Measurements from ENCODE around the gene OTUB1.

DNA sequence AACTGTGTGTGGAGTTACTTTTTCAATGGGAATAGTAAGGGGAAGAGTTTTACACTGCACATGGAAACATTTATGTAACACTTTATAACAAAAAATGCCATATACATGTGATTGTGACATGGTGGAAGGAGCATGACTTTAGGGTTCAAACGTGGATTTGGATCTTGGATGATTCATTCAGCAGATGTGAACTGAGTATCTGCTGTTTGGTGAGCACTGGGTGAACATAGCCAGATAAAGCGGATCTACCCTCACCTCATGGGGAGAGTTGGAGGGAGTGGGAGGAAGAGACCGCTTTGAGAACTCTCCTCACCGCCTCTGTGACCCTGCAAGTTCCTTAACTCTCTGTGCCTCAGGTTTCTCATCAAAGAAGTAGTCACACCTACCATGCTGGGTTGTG is 44.3 kb upstream of the OTUB1 start:
- TF ChIP-seq, protein P1, sequence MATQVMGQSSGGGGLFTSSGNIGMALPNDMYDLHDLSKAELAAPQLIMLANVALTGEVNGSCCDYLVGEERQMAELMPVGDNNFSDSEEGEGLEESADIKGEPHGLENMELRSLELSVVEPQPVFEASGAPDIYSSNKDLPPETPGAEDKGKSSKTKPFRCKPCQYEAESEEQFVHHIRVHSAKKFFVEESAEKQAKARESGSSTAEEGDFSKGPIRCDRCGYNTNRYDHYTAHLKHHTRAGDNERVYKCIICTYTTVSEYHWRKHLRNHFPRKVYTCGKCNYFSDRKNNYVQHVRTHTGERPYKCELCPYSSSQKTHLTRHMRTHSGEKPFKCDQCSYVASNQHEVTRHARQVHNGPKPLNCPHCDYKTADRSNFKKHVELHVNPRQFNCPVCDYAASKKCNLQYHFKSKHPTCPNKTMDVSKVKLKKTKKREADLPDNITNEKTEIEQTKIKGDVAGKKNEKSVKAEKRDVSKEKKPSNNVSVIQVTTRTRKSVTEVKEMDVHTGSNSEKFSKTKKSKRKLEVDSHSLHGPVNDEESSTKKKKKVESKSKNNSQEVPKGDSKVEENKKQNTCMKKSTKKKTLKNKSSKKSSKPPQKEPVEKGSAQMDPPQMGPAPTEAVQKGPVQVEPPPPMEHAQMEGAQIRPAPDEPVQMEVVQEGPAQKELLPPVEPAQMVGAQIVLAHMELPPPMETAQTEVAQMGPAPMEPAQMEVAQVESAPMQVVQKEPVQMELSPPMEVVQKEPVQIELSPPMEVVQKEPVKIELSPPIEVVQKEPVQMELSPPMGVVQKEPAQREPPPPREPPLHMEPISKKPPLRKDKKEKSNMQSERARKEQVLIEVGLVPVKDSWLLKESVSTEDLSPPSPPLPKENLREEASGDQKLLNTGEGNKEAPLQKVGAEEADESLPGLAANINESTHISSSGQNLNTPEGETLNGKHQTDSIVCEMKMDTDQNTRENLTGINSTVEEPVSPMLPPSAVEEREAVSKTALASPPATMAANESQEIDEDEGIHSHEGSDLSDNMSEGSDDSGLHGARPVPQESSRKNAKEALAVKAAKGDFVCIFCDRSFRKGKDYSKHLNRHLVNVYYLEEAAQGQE (IDR thresholded peaks at IDR 0.05; ENCODE audit: low read depth) = no peak
- TF ChIP-seq, protein P2, sequence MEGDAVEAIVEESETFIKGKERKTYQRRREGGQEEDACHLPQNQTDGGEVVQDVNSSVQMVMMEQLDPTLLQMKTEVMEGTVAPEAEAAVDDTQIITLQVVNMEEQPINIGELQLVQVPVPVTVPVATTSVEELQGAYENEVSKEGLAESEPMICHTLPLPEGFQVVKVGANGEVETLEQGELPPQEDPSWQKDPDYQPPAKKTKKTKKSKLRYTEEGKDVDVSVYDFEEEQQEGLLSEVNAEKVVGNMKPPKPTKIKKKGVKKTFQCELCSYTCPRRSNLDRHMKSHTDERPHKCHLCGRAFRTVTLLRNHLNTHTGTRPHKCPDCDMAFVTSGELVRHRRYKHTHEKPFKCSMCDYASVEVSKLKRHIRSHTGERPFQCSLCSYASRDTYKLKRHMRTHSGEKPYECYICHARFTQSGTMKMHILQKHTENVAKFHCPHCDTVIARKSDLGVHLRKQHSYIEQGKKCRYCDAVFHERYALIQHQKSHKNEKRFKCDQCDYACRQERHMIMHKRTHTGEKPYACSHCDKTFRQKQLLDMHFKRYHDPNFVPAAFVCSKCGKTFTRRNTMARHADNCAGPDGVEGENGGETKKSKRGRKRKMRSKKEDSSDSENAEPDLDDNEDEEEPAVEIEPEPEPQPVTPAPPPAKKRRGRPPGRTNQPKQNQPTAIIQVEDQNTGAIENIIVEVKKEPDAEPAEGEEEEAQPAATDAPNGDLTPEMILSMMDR (IDR thresholded peaks at IDR 0.05 in 2 of 3, conservative IDR thresholded peaks at IDR 0.05 in 1 of 3; ENCODE audit: borderline replicate concordance in 1 of 3, insufficient read depth in 1 of 3, low read depth in 2 of 3, low read length in 2 of 3) = no peak
- TF ChIP-seq POLR2A (IDR thresholded peaks at IDR 0.05; ENCODE audit: borderline replicate concordance, extremely low read depth, insufficient read depth, insufficient read length) (no peak), TCF7L2 (IDR thresholded peaks at IDR 0.05; ENCODE audit: borderline replicate concordance, extremely low read depth, insufficient read depth, insufficient read length) (no peak), EZH2phosphoT487 (IDR thresholded peaks at IDR 0.05; ENCODE audit: borderline replicate concordance) (no peak)
